NCI-H1092 treated with DMSO at 0.1 percent for 48 hours (cell line): ENCODE data around the gene HIRA.
"Not testable (repeated sequence)": the region's sequence is repeated elsewhere in the genome, so short reads cannot be mapped to it uniquely, and the experiment has no call there.

Experiments used
- DNase-seq: peaks from one replicate; lab custom pipeline; 2025; lab: John Stamatoyannopoulos, UW

Gene HIRA

DNA sequence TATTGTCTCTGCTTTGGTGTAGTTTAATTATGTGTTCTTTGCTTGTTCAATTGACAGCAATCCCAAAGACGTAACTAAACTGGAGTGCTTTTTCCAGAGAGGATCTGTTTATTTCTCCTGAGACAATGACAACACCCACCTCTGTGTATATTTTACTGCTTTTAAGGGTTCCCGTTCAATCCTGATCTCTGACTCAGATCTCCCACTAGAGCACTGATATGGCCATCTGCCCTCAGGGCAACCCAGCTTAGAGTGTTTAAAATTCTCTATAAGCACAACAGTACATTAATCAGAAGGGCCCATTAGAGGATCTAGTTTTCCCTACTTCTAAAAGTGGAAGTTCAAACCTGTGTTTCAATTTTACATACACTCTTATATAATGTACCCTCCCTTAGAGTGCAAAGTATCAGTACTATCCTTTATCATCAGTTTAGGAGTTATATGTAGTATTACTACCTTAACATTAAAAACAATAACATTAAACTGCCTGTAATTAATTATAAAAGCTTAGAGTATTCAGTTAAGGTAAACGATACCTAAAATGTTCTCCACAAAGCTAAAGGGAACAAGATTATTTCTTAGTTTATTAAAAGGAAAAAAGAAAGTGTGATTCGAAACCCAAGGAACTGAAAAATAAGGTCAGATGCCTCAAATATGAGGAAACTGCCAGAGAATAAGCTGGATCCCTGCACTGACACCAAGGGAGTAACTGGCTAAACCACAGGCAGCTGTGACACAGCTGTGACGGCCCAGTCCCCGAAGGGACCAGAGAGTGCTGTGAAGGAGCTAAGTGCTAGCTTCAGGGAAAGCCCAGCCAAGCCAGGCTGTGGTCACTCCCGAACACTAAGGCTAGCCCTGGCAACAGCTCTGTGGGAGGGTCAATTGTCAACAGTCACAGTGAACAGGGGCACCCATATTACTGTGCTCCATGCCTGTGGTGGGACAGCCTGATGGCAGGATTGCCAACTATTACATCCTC, 32.2 kb upstream of the HIRA start:
- DNase-seq, result no peak

DNA sequence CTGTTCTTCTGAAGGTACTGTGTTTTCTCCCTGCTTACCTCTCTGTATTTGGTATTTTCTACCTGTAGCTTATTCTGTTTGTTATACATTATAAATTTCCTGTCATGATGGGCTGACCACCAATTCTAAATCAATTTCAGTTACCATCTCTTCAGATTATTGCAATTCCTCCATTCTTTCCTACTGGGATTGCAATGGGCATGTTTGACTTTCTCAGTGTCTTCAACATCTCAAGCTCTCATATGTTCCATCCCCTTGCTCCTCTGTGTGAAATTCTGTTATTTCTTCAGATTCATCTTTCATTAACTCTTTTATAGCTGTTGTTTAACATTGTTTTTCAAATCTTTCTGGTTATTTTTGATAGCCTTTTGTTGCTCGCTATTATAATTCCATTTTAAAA, 31.5 kb upstream of the HIRA start:
- DNase-seq, result no peak

DNA sequence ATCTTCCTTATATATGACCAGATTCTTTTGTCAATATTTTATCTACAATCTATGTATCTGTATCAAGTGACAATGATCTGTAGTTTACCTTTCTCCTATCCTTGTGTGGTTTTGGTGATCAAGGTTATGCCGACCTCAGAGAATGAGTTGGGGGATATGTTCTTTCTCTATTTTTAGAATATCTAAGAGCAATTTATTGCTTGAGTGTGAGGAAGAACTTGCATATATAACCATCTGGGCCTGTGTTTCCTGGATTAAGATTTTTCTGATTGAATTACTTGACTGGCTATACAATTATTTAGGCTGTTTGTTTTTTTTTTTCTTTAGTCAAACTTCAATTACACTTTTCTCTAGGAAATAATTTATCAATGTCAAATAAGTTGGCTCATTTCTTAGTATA, 30.0 kb upstream of the HIRA start:
- DNase-seq, result no peak

DNA sequence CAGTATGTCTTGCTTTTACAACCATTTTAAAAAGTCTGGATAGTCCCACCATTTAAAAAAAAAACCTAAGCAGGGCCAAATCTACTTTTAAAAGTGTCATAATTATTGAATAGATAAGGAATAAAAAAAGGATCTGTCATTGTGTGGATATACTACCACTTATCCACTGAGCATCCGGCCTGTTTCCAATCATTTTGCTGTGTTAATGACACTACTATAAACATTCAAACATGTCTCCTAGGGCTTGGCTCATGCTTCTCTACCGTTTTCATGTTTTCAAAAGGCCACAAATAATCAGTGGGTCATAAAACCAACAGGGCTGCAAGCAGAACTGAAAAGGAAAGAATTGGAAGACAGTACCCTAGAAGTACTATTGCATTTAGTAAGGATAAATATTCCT, 28.5 kb upstream of the HIRA start:
- DNase-seq, result no peak

DNA sequence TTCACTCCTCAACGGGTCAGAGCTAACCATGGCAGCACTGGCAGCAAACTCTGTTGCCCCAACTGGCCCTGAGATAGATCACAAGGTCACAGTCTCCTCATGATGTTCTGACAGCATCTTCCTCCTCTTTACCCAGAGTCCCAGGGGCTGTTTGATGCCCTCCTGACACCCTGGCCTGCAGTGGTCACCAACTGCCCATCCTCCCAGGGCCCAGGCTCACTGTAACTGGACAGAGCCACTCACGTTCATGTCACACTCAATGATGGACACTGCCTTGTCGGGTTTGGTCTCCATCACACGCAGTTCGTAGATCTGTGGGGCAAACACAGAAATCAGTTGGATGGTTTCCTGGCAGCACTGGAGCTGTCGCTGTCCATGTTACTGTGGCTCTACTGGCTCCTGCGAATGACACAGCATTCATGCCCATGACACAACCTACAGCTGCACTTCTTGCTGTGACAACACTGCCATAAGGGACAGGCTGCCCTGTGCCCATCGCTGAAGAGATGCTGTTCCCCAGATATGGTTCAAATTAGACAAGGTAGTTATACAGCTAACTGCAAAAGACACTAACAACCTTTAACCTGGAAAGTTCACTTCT, 26.4 kb upstream of the HIRA start:
- no peak for DNase-seq

DNA sequence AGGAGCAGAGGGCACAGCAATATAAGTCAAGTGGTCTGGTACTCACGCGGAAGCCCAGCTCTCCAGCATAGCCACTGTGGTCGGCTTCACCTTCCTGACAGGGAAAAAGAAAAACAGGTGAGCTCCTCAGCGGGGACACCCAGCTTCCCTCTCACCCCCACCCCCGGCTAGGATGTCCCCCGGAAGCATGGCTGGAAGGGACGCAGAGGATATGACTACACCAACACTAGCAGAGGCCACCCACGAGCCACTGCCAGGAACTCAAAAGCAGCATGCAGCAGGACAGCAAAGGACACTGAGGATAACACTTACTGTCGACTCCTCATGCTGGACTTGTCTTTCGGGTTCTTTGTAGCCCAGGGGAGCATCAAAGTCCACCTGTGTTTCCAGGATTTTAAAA, 25.0 kb upstream of the HIRA start:
- no peak for DNase-seq

DNA sequence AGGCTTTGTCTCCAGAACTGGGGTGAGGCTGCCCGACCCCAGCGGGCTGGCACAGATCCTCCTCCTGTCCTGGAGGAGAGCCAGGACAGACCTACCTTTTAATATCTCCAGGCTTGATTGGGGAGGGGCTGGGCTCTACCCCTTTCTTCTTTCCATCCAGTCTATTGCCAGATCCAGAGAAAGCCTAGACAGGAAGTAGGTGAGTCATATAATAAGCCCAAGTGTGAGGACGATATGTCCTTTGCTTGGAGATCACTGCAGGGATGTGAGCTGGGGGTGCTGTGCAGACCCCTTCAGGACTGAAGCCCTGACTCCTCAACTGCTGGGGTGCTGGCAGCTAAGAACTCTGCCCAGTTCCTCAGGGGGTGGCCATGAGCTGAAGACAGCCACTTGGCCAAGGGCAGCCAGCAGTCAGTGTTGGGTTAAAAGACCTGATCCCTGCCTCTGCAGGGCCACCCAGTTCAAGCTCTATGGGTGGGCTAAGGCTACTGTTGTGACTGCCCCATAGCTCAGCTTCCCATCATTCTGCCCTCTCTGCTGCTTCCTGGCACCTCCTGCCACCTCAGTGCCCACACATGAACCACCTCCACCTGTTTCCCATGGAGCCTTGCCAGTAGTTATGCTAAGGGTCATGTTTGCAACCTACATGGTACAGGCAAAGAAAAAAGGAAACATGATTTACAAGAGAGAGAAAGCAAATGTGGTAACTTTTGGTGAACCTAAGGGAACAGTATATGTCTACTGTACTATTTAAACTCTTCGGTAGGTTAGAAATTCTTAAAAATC, 24.2 kb upstream of the HIRA start:
- DNase-seq, result no peak

DNA sequence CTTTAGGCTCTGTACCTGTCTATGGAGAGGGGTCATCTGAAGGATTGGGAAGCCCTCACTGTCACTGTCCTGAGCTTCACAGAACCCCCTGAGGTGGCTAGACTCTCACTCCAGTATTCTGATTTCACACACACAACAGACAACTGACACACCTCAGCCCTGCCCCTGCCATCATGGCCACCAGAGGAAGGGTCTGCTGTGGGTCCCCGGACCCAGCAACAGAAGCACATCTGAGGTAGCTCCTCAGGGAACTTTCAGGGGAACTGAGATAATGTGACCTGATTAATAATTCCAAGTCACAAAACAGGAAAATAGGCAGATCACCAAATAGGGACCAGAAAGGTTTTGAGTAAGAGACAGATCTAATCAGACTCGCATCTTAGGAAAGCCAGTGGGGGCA, 23.5 kb upstream of the HIRA start:
- no peak for DNase-seq

DNA sequence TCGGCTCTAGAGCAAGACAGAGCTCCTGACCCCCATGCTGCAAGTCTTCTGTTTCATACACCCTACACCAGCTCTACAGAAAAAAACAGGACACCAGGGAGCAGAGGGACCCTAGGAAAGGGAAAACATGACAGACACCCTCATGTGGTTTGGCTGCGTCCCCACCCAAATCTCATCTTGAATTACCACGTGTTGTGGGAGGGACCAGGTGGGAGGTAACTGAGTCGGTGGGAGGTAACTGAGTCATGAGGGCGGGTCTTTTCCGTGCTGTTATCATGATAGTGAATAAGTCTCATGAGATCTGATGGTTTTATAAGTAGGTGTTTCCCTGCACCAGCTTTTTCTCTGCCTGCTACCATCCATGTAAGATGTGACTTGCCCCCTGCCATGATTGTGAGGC, 22.6 kb upstream of the HIRA start:
- no peak for DNase-seq

DNA sequence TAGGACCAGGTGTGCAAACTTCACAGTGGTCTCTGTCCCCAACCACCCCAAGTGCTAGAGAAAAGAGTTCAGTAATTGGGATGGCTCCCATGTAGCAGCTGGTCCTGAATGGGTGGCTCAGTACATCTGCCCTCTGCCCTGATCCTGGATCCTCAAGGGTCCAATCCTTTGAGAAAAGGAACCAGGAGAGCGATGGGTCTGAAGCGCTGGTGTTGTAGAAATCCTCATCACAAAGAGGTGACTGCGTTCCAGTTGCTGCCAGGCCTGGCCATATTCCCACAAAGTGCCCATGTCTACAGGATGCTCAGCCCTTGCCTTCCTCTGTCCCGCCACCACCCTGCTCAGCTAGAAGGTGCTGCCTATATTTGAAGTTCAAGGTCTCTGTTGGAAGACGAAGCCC, 22.2 kb upstream of the HIRA start:
- DNase-seq, result no peak

DNA sequence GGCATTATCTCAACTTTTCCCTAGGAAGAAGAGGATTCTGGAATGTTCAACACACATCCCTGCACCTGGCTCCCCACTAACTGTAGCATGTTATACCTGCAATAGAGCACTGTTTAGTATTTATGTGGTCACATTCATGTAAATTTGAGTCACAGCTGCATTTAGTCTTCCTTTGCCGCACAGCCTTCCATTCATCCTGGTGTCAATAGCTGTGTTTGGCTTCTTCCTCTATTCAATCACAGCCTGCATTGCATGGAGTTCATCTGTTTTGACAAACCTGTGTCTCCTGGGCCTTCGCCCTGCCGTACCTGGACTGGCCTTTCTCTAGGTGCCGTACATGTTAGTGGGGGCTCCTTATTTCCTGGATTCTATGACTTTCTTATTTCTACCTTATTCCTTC, 20.0 kb upstream of the HIRA start:
- no peak for DNase-seq

DNA sequence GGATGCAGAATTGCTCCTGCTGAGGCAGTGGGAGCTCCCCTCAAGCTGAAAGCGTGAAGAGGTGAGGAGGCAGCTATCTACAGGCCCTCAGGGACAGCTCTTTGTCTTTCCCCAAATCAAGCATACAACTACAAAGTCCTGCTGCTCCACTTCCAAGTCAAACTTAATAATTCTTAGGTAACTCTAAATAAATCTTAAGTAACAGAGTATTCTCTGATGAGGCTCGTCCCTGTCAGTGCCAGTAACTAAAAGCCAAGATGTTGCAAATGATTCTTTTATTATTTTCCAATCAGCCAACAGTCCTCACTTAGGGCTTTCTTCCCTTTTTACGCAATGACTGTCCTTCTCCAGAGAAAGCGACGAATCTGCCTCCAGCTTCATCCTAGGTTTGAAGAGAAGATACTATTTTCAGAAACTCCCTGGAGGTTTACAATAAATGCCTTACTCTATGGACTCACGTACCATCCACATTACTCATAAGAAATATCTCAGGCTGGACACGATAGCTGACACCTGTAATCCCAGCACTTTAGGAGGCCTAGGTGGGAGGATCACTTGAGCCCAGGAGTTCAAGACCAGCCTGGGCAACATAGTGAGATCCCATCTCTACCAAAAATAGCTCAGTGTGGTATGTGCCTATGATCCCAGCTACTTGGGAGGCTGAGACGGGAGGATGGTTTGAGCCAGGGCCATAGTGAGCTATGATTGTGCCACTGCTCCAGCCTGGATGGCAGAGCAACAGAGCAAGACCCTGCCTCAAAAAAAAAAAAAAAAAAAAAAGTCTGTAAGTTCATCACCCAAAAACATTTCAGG, 19.0 kb upstream of the HIRA start:
- DNase-seq, result no peak

DNA sequence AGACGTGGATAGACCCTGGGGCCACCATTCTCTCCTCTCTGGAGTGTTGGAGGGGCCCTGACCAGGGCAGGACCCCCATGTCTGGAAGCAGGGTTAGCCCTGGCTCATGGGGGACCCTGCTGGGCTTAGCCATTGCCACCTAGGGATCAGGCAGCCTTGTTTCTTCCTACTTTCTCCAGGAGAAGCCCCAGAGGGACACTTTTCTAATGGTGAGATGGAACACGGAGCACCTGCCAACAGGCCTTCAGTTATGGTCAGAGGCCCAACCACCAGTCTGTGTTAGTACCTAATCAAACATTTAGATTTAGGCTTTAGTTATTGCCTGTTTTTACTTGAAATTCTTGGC, 17.9 kb upstream of the HIRA start:
- DNase-seq, result no peak

DNA sequence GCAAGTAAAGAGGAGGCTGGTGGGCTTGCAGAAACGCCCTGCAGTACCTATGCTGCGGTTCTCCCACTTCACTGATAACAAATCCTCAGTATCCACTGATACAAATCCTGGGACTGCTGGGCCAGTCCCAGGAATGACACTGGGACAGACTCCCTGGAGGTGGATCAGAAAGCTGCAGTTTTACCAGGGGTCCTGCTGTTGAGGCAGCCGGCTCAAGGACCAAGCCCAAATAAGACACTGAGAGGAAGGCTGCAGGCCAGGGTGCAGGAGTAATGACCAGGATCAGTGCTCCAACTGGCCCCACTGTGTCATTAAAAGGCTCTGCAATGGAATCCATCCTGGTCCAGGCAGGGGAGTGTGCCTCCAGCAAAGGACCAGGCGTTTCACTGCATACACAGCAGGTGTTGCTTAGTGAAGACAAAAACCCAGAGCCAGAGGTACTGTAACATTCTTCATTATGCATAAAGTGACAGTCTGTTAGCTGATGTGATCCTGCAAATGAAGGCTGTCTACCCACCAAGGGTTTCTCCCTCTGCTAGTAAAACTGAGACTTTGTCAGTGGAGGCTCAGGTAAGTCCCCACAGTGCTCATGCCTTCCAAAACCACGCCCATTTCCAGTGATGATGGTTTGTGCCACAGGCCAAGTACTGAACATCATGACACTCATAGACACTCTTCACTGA, 17.3 kb upstream of the HIRA start:
- DNase-seq, result no peak

DNA sequence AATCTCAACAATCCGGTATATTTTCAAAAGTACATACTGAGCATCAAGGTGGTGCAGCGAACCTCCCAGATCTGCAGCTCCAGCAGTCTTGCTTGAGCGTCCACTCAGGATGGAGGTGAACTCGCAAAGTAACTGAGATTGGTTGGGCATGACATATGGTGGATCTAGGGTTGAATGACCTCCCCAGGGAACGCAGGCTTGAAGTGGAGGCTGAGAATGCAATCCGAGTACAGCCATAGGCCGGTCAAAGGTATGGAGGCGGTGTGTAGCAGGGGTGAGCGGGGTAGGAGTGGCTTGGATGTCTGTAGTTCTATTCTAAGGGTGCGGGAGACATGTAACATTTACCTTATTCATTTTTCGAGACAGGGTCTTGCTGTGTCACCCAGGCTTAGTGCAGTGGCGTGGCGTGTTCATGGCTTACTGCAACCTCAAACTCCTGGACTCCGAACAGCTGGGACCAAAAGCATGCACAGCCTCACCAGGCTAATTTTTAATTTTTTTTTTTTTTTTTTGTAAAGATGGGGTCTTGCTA, 16.6 kb upstream of the HIRA start:
- DNase-seq, result peak; percentile 88

DNA sequence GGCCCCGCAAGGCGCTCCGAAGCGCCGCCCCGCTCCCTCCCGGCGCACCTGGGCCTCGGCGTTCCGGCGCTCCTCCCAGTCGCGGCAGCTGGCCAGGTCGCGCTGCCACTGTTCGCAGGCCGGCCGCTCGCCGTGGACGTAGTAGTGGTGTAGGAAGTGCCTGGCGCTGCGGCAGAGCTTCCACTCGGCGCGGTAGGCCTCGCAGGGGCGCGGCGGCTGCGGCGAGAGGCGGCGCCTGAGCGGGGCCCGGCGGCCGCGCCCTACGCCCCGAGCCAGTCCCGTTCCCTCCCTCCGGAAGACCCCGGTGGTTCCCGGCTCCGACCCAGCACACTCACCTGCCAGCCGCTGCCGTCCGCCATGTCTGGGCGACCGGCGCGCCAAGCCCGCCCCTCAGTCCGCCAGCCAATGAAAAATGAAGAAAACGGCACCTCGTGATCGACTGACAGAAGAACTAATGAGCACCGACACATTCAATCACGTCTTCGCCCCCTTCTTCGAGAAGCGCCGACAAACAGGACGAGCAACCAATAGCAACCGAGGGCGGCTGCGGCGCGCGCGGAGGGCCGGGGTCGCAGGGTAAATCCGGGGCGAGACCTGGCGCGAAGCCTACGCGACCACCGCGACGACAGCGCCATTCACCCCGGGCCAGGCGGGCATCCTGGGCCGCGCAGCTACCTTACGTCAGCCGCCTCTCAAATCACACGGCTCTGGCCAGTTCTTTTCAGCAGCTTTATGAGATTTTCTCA, 16.0 kb upstream of the HIRA start, which contains the start of gene C22orf39:
TSS of gene C22orf39 (minus strand) at position 382 of the 746 bp plus-strand sequence. CDS start at position 359, 23 bp downstream.
- peak; percentile 98 for DNase-seq

DNA sequence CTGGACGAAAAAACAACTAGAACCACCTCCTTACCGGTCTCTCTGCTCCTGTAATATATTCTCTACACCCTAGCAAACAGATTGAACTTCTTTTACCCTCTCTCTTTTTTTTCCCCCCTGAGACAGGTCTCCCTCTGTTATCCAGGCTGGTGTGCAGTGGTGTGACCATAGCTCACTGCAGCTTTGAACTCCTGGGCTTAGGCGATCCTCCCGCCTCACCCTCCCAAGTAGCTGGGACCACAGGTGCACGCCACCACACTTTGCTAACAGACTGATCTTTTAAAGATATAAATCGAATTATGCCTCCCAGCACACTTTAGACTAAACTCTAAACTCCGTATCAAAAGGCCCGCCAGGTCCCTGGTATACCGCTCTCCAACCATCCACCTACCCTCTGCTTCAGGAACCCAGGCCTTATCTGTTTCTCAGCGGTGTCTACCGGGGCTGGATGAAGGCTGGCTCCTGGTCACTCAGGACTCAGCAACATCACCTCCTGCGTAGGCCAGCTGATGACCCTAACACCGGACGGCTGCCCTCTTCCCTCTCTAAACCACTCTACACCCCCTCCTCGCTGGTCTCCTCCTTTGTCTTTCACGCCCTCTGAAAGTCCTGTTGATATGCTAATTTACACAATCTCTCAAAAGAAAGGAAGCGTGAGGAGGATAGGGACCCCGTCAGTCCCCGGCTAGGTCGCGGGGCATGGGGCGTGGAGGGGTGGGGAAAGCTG, 15.2 kb upstream of the HIRA start:
- DNase-seq, result no peak

DNA sequence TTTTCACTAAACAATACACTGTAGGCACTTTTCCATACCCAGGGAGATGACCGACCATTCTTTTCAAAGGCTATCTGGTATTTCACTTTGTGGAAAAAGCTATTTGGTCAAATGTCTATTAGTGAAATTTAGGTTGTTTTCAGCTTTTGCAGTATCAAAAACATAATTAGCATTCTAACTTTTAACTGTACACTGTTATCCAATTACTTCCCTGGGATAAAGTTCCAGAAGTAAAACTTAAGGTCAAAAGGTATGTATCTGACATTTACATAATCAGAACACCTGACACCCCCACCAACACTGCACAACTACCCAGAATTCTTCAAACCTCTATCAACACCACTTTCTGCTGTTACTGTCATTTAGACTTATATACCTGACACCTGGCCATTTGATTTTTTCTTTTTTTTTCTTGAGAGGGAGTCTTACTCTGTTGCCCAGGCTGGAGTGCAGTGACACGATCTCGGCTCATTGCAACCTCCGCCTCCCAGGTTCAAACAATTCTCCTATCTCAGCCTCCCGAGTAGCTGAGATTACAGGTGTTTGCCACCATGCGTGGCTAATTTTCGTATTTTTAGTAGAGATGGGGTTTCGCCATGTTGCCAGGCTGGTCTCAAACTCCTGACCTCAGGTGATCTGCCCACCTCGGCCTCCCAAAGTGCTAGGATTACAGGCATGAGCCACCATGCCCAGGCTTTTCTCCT, 13.9 kb upstream of the HIRA start:
- DNase-seq, result not testable (repeated sequence)
